Esophagus muscularis mucosa (tissue), 4 donors: ENCODE data around the gene HIRIP3. TPM values are rescaled to one million over a fixed set of nuclear protein-coding genes. Genes with fewer than 3 reads are reported as not detected.

ENCODE experiments used
- DNase-seq: peaks from one replicate; pipeline ENCODE4 v3.0.0-alpha.2; 2017; ENCODE audit errors: extremely low spot score
- H3K27ac ChIP-seq, 4 donors: fragments of 200-600 bp; sonication (generic); replicated peaks in 1 of 4; 1 replicate in 3 of 4; 2 replicates in 1 of 4; pipeline ENCODE4 v1.5.1; 2016 to 2019; ENCODE audit warnings: mild to moderate bottlenecking in 1 of 4
- H3K27me3 ChIP-seq, 4 donors: fragments of 200-600 bp; sonication (generic); one replicate each; pipeline versions ENCODE4 v1.5.1 to v1.6.0; 2016 to 2019
- H3K36me3 ChIP-seq, 4 donors: fragments of 200-600 bp; sonication (generic); one replicate each; pipeline ENCODE4 v1.5.1; 2016 to 2019
- H3K4me1 ChIP-seq, 4 donors: fragments of 200-600 bp; sonication (generic); one replicate each; pipeline ENCODE4 v1.5.1; 2016 to 2019
- H3K4me3 ChIP-seq, 4 donors: fragments of 200-600 bp; sonication (generic); 1 replicate in 2 of 4; 2 replicates in 2 of 4; pipeline ENCODE4 v1.5.1; 2016 to 2019; ENCODE audit warnings: mild to moderate bottlenecking in 4 of 4, moderate library complexity in 1 of 4
- H3K9me3 ChIP-seq, 4 donors: fragments of 200-600 bp; sonication (generic); 1 replicate in 3 of 4; 2 replicates in 1 of 4; pipeline ENCODE4 v1.5.1; 2016 to 2019
- EP300 ChIP-seq: sonication (generic); formaldehyde crosslinking; IDR thresholded peaks from one replicate; pipeline ENCODE4 v1.6.1; 2017; ENCODE audit warnings: antibody characterized with exemption
- POLR2A ChIP-seq: fragments of 450-650 bp; IDR thresholded peaks from one replicate; pipeline ENCODE4 v1.6.1; 2017; ENCODE audit warnings: antibody characterized with exemption, moderate library complexity, mild to moderate bottlenecking, low read depth
- POLR2AphosphoS5 ChIP-seq, 2 donors: sonication (generic); formaldehyde crosslinking; IDR thresholded peaks; one replicate each; pipeline ENCODE4 v1.6.1; 2017; ENCODE audit warnings: antibody characterized with exemption in 2 of 2
- WGBS: methylation state at CpG from one replicate; pipeline ENCODE4 v1.1.5; 2018; 5-methylcytosine and 5-hydroxymethylcytosine counted together
- intact Hi-C: fragments of 100-400 bp; cut with DNase I; formaldehyde crosslinking; loops from one replicate; pipeline ENCODE4 v1.15.1; 2023
- total RNA-seq, 4 donors: library from RNA; depleted of rRNA; stranded (reverse); fragments of >200 nt; gene quantifications; one replicate each; pipeline versions ENCODE4 v1.1.0 to v1.2.1, GENCODE V29; 2016
- TF ChIP-seq, protein P1 (sequence below), 3 experiments: fragments of 200-600 bp in 2 of 3; fragments of 450-650 bp in 1 of 3; sonication (generic) in 2 of 3; IDR thresholded peaks; one replicate each; pipeline ENCODE4 v1.5.1; 2017 to 2019; ENCODE audit warnings: antibody characterized with exemption in 3 of 3, mild to moderate bottlenecking in 2 of 3, moderate library complexity in 1 of 3

HIRIP3 gene
- total RNA-seq, 4 donors from 2014 or later = 20.8 to 39.4 (median 22.1) TPM

DNA sequence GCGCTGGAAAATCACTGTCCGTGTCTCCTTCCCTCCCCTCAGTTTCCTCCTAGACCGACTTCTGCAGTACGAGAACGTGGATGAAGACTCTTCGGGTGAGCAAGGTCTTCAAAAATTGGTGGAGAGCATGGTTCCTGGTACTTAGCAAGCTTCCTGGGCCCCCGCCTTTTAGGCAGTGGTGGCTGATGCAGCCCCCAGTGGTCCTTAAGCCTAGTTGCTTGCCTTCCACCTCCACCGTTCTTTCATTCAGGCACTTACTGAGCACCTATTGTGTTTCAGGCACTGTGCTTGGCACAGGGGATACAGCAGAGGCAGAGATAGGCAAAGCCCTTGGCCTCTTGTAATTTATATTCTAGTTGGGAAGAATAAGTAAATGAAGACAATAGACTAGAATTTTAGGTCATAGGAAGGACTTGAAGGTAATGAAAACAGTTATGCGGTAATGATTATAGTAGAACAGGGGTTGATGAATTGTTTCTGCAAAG, 1.4 kb upstream of the HIRIP3 start:
- no peak for DNase-seq
- Histone ChIP-seq H3K4me1 (peaks cover 24 to 33% (median 27%) of the 10 kb centered on the region in 4 donors), H3K36me3 (peaks cover 0 to 66% (median 50%) of the 10 kb centered on the region in 4 donors), H3K27me3 (no peaks in the 10 kb centered on the region), H3K4me3 (peak overlapping the region; percentile 83 to 91 (median 87)), H3K9me3 (no peaks in the 10 kb centered on the region), H3K27ac (peak overlapping the region in 3 of 4 donors; percentile 96 to 99 (median 96))
- intact Hi-C loops = loop anchor here (1.0 to 10.0 kb wide), 2 partner anchors 23 to 202 kb away; partner anchors contain the start of gene KIF22
- WGBS = 23% methylated on average over 5 of the region's 9 CpGs
- TF ChIP-seq POLR2A = no peak
- no peak for TF ChIP-seq POLR2AphosphoS5 (IDR thresholded peaks at IDR 0.05)
- TF ChIP-seq, protein P1, sequence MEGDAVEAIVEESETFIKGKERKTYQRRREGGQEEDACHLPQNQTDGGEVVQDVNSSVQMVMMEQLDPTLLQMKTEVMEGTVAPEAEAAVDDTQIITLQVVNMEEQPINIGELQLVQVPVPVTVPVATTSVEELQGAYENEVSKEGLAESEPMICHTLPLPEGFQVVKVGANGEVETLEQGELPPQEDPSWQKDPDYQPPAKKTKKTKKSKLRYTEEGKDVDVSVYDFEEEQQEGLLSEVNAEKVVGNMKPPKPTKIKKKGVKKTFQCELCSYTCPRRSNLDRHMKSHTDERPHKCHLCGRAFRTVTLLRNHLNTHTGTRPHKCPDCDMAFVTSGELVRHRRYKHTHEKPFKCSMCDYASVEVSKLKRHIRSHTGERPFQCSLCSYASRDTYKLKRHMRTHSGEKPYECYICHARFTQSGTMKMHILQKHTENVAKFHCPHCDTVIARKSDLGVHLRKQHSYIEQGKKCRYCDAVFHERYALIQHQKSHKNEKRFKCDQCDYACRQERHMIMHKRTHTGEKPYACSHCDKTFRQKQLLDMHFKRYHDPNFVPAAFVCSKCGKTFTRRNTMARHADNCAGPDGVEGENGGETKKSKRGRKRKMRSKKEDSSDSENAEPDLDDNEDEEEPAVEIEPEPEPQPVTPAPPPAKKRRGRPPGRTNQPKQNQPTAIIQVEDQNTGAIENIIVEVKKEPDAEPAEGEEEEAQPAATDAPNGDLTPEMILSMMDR (IDR thresholded peaks at IDR 0.05) = no peak
- TF ChIP-seq EP300 = no peak

DNA sequence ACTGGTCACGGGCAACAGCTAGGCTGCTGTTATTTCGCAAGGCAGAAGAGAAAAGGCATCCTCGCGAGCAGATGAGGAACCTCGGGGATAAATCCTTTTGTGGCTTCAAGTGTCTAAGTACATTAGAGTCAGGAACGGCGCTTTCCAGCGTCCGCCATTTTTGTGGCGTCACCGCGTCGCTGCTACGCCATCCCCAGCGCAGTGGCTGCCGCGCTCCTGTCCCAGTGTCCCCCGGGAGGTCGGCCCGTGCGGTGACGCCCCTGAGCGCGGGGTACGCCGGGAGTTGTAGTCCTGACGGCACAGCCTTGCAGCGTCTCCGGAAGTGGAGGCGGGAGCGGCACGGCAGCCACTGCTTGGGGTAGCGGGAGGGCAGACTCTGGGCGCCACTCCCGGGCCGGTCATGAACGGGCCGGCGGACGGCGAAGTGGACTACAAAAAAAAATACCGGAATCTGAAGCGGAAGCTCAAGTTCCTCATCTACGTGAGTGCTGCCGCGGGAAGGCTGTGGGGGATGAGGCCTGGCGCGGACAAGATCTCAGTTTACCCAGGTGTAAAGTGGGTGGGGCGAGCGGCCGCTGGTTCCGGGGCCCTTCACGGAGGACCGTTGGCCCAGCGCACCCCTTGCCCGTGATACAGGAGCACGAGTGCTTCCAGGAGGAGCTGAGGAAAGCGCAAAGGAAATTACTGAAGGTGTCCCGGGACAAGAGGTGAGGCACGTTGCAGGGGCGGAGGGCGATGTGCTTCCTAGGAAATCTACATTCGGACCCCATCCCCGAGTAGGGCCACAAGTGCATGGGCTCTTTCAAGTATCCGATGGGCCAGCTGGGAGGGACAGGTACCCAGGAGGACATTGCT, 721 bp upstream of the HIRIP3 start, which contains the start of gene INO80E:
Gene INO80E (plus strand): TSS at position 331 of the 855 bp plus-strand sequence. CDS start 70 bp downstream, at position 401.
- no peaks in the 10 kb centered on the region for H3K9me3 ChIP-seq
- WGBS = 0% methylated on average over 19 of the region's 65 CpGs
- DNase-seq = peak; percentile 99
- intact Hi-C loops = loop anchor here (1.0 to 10.0 kb wide), 2 partner anchors 22 to 201 kb away; partner anchors contain the start of gene KIF22
- H3K27ac ChIP-seq = peak within 1 kb of the TSS; percentile 96 to 99 (median 96)
- peak within 1 kb of the TSS; percentile 83 to 91 (median 87) for H3K4me3 ChIP-seq
- TF ChIP-seq POLR2AphosphoS5 (IDR thresholded peaks at IDR 0.05) (peak; percentile 85 to 97), EP300 (no peak), POLR2A (peak; percentile 4)
- TF ChIP-seq, protein P1 (IDR thresholded peaks at IDR 0.05) = no peak
- peaks cover 2 to 66% (median 51%) of the 10 kb centered on the region in 4 donors for H3K36me3 ChIP-seq
- H3K4me1 ChIP-seq = peaks cover 24 to 33% (median 27%) of the 10 kb centered on the region in 4 donors
- no peaks in the 10 kb centered on the region for H3K27me3 ChIP-seq

DNA sequence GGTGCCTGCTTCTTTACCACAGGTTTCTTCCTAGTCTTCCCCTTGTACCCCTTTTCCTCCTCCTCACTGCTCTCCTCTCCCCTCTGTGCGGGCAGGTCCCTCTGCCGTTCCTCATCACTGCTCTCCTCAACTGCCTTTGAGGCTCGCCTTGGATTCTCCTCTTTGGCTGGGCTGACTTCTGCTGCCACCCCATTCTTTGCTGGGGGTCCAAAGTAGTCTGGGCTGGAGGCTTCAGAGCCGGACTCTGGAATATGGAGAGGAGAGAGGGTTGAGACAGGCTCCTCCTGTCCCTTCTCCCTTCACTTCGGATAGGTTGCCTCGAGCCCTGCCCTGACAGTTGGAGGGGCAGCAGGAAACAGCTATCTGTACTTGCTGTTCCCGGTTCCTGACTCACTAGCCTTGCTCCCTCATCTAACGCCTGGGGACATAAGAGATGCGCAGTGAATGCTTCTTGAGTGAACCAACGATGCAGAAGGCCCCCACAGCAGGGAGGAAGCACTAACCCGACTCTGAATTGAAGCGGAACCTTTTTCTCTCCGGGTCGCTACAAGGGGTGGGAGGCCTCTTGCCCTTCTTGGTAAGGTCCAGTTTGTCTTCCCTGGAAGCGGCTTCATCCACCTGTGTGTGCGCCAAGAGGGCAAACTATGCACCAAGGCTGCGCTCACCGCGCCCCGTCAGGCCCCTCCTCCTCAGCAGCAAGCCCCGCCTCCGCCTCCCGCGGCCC, 655 bp downstream of the HIRIP3 start:
- H3K36me3 ChIP-seq = peaks cover 12 to 66% (median 51%) of the 10 kb centered on the region in 4 donors
- H3K9me3 ChIP-seq = no peaks in the 10 kb centered on the region
- H3K4me3 ChIP-seq = peak overlapping the region; percentile 83 to 91 (median 87)
- peak overlapping the region; percentile 96 to 99 (median 96) for H3K27ac ChIP-seq
- WGBS = 8% methylated on average over 23 of the region's 24 CpGs
- intact Hi-C loops = loop anchor here (10.0 kb wide), 1 partner anchor 200 kb away; the partner anchor contains the start of gene KIF22
- peaks cover 24 to 33% (median 27%) of the 10 kb centered on the region in 4 donors for H3K4me1 ChIP-seq
- no peaks in the 10 kb centered on the region for H3K27me3 ChIP-seq
- DNase-seq = no peak
- TF ChIP-seq POLR2A (no peak), POLR2AphosphoS5 (IDR thresholded peaks at IDR 0.05) (no peak), EP300 (no peak)
- TF ChIP-seq, protein P1 (IDR thresholded peaks at IDR 0.05) = no peak

DNA sequence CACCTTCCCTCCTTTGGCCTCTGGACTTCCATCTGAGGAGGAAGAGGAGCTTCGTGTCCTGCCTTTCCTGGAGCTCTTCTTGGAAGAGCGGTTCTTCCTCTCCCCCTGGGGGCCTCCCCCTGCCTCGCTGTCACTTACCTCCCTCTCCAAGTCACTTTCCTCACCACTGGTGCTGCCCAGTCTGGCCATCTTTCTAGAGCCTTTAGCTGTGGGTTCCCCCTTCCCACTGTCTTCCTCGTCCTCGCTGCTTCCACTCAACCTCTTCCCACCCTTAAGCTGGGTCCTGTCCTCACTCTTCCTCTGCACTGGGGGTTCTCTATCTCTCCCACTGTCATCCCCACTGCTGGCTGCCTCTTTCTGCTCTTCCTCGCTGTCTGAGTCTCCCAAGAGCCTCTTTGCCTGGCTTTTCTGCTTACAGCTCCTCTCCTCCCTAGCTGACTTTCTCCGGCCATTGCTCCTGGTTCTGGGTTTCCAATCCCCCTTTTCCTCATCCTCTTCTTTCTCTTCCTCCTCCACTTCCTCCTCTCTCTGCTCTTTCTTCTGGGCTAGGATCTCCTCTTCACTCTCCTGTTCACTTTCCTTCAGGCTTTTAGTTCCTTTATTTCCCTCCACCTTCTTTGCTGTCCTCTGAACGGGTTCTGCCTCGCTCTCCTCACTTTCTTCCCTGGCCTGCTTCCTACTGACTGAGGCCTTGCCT, 1.4 kb downstream of the HIRIP3 start:
- intact Hi-C loops = loop anchor here (10.0 kb wide), 1 partner anchor 199 kb away; the partner anchor contains the start of gene KIF22
- 86% methylated on average over 9 of the region's 9 CpGs for WGBS
- Histone ChIP-seq H3K36me3 (peaks cover 12 to 66% (median 55%) of the 10 kb centered on the region in 4 donors), H3K4me1 (peaks cover 24 to 33% (median 27%) of the 10 kb centered on the region in 4 donors), H3K27ac (peak overlapping the region; percentile 96 to 99 (median 96)), H3K27me3 (no peaks in the 10 kb centered on the region), H3K4me3 (no peak overlapping the region), H3K9me3 (no peaks in the 10 kb centered on the region)
- DNase-seq = no peak
- TF ChIP-seq, protein P1 (IDR thresholded peaks at IDR 0.05) = no peak
- TF ChIP-seq POLR2AphosphoS5 (IDR thresholded peaks at IDR 0.05) (no peak), POLR2A (no peak), EP300 (no peak)
